ENCODE data around the gene RTKN. TPM values are rescaled to one million over a fixed set of nuclear protein-coding genes. Genes with fewer than 3 reads are reported as not detected.

The RTKN gene
- total RNA-seq, 3 donors from 2014 or later: 9.3 to 49.9 (median 36.7) TPM

DNA sequence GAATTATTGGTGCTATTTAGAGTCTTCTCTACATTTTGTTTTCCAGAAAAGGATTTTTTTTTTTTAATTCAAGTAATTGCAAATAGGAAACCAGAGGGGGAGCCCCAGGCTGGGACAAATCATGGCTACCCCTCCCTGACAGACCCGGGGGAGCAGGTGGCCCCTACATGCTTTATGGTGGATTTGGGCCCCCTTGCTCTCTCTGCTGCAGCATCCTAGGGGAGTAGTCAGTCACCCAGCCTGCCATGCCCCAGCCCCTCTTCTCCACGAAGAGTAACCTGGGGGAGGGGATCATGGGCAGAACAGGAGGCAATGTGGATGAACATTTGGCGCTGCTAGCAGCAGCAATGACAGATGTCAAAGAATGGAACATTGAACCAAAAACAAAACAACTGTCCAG, 25.0 kb downstream of the RTKN start:
- no peak for DNase-seq (ENCODE audit: low spot score in 2 of 2)
- Histone ChIP-seq H3K27me3 (no peaks in the 10 kb centered on the region), H3K36me3 (no peaks in the 10 kb centered on the region), H3K27ac (no peak overlapping the region), H3K4me3 (no peak overlapping the region), H3K4me1 (peaks cover 0 to 5% of the 10 kb centered on the region in 2 donors), H3K9me3 (no peaks in the 10 kb centered on the region)
- TF ChIP-seq POLR2AphosphoS5 (IDR thresholded peaks at IDR 0.05) (no peak), POLR2A (IDR thresholded peaks at IDR 0.05) (no peak)
- TF ChIP-seq, protein P1, sequence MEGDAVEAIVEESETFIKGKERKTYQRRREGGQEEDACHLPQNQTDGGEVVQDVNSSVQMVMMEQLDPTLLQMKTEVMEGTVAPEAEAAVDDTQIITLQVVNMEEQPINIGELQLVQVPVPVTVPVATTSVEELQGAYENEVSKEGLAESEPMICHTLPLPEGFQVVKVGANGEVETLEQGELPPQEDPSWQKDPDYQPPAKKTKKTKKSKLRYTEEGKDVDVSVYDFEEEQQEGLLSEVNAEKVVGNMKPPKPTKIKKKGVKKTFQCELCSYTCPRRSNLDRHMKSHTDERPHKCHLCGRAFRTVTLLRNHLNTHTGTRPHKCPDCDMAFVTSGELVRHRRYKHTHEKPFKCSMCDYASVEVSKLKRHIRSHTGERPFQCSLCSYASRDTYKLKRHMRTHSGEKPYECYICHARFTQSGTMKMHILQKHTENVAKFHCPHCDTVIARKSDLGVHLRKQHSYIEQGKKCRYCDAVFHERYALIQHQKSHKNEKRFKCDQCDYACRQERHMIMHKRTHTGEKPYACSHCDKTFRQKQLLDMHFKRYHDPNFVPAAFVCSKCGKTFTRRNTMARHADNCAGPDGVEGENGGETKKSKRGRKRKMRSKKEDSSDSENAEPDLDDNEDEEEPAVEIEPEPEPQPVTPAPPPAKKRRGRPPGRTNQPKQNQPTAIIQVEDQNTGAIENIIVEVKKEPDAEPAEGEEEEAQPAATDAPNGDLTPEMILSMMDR (IDR thresholded peaks at IDR 0.05): no peak
- intact Hi-C loops (cut with DNase I; ENCODE audit: low total_unique reads): no loop called here

DNA sequence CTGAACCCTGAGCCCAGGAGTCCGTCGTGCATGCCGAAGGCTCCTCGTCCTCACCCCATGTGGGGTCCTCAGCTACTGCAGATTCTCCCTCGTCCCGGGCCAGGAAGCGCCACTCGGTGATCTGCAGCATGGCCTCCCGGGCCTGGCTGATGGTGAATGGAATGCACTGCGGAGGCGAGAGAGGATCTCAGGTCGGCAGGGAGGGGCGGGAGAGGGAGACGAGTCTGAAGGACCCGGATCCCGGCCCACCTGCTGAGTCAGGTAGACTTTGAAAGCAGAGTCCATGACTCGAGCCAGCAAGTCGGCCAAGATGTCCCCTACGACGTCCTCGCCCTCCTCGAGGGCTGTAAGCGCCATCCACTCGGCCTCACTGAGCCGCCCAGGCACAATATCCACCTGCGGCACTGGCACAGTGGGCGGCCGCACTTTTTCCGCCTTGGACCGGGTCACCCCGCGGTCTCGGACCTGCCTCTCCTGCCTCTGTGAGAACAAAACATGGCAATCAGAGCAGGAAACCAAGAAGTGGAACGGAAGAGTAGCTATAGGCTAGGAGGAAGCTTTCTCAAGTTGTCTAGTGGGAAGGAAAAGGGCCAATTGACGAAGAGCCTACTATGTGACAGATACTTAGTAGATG, 25.9 kb downstream of the RTKN start:
- Histone ChIP-seq H3K4me1 (peaks cover 0 to 5% of the 10 kb centered on the region in 2 donors), H3K27ac (peak overlapping the region; percentile 70 to 89), H3K36me3 (no peaks in the 10 kb centered on the region), H3K4me3 (peak overlapping the region; percentile 54 to 75 (median 62)), H3K9me3 (no peaks in the 10 kb centered on the region), H3K27me3 (no peaks in the 10 kb centered on the region)
- intact Hi-C loops (cut with DNase I; ENCODE audit: low total_unique reads): no loop called here
- no peak for TF ChIP-seq POLR2AphosphoS5 (IDR thresholded peaks at IDR 0.05)
- no peak for TF ChIP-seq POLR2A (IDR thresholded peaks at IDR 0.05)
- TF ChIP-seq, protein P1 (IDR thresholded peaks at IDR 0.05): no peak
- DNase-seq (ENCODE audit: low spot score in 2 of 2): peak in 1 of 2 donors; percentile 68

- H3K27ac ChIP-seq: peak overlapping the region; percentile 70 to 89
- DNase-seq (ENCODE audit: low spot score in 2 of 2): no peak
- intact Hi-C loops (cut with DNase I; ENCODE audit: low total_unique reads): no loop called here
Measured at GRCh38 chr2:74414881-74415761, 26.6 kb downstream of the RTKN start.

DNA sequence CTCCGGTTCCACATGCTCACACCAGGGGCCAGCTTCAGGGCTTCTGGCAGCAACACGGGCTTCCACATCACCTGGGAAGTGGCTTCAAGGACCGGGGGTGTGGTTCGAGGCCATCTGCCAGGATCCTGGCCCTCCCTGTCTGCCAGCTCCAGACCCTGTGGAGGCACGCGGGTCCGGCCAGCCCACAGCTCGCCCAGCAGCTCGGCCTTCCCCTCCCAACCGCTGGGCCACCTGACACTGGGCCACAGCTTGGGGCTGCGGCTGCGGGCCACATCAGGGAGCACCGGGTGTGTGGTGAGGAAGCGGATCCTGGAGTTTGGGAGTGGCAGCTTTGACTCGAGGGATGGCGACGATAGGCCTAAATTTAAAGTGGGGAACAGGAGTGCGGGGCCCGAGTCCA, 27.3 kb downstream of the RTKN start:
- intact Hi-C loops (cut with DNase I; ENCODE audit: low total_unique reads): no loop called here
- Histone ChIP-seq H3K9me3 (no peaks in the 10 kb centered on the region), H3K27me3 (no peaks in the 10 kb centered on the region)

More at GRCh38 chr2:74414881-74415761, 26.6 kb downstream of the RTKN start:
- Histone ChIP-seq H3K4me3 (peak overlapping the region; percentile 54 to 75 (median 62)), H3K27me3 (no peaks in the 10 kb centered on the region), H3K4me1 (peaks cover 0 to 5% of the 10 kb centered on the region in 2 donors), H3K36me3 (no peaks in the 10 kb centered on the region), H3K9me3 (no peaks in the 10 kb centered on the region)
- TF ChIP-seq, protein P1 (IDR thresholded peaks at IDR 0.05): peak in 1 of 3 donors; percentile 12
- TF ChIP-seq POLR2AphosphoS5 (IDR thresholded peaks at IDR 0.05) (no peak), POLR2A (IDR thresholded peaks at IDR 0.05) (no peak)

More for the DNA sequence above, 27.3 kb downstream of the RTKN start:
- peak overlapping the region; percentile 70 to 89 for H3K27ac ChIP-seq
- peaks cover 0 to 5% of the 10 kb centered on the region in 2 donors for H3K4me1 ChIP-seq
- peak overlapping the region; percentile 54 to 75 (median 62) for H3K4me3 ChIP-seq
- no peak for DNase-seq (ENCODE audit: low spot score in 2 of 2)
- H3K36me3 ChIP-seq: no peaks in the 10 kb centered on the region
- no peak for TF ChIP-seq POLR2AphosphoS5 (IDR thresholded peaks at IDR 0.05)
- no peak for TF ChIP-seq POLR2A (IDR thresholded peaks at IDR 0.05)
- TF ChIP-seq, protein P1 (IDR thresholded peaks at IDR 0.05): no peak
